ENCODE results near the gene DMAC2.

DNA sequence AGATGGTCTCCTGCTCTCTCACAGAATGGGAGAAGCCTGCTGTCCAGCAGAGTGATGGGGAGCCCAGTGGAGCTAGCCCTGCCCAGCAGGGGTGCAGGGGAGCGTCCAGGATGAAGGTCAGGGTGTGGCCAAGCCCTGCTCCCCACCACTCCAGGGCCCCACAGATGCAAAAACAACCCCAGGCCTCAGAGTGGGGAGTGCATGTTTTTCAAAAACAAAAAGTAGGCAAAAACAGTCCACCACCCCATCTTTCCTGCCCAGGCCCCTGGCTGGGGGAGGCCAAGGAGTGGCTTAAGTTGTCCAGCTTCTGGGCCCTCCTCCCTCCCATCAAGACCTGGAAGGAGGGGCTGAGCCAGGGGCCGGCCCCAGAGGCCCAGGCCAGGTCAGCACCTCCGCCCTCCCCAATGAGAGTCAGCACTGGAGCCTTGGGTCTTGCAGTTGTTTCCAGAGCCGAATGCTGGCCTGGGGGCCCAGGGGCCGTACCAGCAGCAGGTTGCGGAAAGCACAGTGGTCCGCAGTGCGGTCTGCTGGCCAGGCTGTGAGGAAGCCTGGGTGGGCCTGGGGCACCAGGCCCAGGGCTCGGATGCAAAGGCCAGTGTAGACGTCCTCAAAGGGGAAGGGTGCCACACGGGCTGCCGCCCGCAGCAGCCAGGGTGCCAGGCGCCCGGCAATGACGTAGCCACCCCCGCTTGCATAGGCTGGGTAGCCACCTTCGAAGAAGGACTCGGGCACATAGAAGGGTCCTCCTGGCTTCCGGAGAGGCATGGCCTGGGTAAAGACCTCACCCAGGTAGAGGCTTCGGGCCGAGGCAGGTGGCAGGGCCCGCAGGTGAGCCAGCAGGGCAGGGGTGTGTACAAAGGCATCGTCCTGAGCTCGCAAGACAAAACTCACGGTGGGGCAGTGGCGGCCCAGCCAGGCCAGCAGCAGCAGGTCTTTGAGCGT is 14.3 kb downstream of the DMAC2 start:
- TF ChIP-seq, protein P1, sequence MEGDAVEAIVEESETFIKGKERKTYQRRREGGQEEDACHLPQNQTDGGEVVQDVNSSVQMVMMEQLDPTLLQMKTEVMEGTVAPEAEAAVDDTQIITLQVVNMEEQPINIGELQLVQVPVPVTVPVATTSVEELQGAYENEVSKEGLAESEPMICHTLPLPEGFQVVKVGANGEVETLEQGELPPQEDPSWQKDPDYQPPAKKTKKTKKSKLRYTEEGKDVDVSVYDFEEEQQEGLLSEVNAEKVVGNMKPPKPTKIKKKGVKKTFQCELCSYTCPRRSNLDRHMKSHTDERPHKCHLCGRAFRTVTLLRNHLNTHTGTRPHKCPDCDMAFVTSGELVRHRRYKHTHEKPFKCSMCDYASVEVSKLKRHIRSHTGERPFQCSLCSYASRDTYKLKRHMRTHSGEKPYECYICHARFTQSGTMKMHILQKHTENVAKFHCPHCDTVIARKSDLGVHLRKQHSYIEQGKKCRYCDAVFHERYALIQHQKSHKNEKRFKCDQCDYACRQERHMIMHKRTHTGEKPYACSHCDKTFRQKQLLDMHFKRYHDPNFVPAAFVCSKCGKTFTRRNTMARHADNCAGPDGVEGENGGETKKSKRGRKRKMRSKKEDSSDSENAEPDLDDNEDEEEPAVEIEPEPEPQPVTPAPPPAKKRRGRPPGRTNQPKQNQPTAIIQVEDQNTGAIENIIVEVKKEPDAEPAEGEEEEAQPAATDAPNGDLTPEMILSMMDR (IDR thresholded peaks at IDR 0.05) = no peak
- TF ChIP-seq EP300 (IDR thresholded peaks at IDR 0.05) = no peak
